ENCODE measurements around the gene SEC14L1. TPM values are rescaled to one million over a fixed set of nuclear protein-coding genes. Genes with fewer than 3 reads are reported as not detected.
A peak's percentile ranks its signal among the peaks of the same experiment; 100 is the strongest.

The SEC14L1 gene
- total RNA-seq, 1 donor from 2014 or later: 79.6 TPM

DNA sequence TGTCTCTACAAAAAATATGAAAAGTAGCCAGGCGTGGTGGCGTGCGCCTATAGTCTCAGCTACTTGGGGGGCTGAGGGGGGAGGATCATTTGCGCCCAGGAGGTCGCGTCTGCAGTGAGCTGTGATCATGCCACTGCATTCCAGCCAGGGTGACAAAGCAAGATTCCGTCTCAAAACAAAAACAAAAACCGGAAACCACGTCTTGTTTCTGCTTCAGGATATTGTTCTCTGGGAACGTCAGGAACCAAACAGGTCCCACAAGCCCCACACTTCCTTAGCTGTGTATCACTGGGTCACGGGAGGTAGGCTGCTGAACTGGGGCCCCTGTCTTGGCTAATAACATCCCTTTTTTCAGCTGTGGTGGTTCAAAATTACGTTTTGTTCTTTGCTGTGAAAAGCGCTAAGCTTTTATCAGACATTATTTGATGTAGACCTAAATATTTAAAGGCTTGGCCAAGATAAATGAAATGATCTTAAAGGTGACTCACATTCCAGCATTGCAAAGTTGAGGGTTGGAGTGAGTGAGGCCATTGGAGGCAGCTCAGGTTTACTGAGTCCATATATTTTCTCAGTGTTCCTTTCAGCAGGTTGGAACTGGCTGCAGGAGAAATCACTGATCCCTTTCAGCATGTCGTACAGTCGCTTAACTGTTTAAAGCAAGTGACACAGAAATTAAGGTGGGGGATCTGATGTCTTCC, 16.4 kb upstream of the SEC14L1 start:
- DNase-seq (no peak), ATAC-seq (ENCODE audit: low read depth) (no peak)
- ChIA-PET CTCF (interaction anchor here (1.1 kb wide), 1 partner anchor 88 kb away, joined by 3 read pairs; no protein-coding TSS in a partner anchor), POLR2A (interaction anchor here (0.6 kb wide), 2 partner anchors 14 to 397 kb away, joined by 3 to 4 read pairs; no protein-coding TSS in a partner anchor)
- Mint-ChIP-seq H3K4me3 (no peak overlapping the region), H3K4me1 (peaks cover 10% of the 10 kb centered on the region), H3K27ac (no peak overlapping the region), H3K36me3 (ENCODE audit: low read depth) (no peaks in the 10 kb centered on the region), H3K27me3 (no peaks in the 10 kb centered on the region), H3K9me3 (no peaks in the 10 kb centered on the region)
- intact Hi-C loops (cut with micrococcal nuclease): no loop called here
- TF ChIP-seq, protein P1, sequence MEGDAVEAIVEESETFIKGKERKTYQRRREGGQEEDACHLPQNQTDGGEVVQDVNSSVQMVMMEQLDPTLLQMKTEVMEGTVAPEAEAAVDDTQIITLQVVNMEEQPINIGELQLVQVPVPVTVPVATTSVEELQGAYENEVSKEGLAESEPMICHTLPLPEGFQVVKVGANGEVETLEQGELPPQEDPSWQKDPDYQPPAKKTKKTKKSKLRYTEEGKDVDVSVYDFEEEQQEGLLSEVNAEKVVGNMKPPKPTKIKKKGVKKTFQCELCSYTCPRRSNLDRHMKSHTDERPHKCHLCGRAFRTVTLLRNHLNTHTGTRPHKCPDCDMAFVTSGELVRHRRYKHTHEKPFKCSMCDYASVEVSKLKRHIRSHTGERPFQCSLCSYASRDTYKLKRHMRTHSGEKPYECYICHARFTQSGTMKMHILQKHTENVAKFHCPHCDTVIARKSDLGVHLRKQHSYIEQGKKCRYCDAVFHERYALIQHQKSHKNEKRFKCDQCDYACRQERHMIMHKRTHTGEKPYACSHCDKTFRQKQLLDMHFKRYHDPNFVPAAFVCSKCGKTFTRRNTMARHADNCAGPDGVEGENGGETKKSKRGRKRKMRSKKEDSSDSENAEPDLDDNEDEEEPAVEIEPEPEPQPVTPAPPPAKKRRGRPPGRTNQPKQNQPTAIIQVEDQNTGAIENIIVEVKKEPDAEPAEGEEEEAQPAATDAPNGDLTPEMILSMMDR (IDR thresholded peaks at IDR 0.05): no peak

DNA sequence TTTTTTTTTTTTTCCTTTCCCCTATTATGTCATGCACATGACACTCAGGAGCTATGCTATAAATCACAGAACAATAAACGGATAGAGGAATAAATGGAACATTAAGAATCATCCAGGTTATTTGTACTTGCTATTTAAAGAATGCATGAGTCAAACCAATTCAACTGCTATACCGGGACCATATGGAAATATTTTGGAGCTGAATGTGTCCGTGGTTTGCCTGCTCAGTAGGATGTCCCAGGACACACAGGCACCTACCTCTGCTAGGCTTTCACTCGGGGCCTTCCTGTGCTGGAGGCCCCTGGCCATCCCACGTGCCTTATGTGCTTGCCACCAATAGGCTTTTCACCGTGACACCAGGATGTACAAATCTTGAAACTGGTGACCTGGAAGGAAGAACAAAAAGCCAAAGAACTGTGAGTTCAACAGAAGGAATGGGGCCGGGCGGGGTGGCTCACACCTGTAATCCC, 15.3 kb upstream of the SEC14L1 start:
- Mint-ChIP-seq H3K36me3 (ENCODE audit: low read depth) (no peaks in the 10 kb centered on the region), H3K27ac (no peak overlapping the region), H3K4me1 (peaks cover 10% of the 10 kb centered on the region), H3K27me3 (peaks cover 4% of the 10 kb centered on the region), H3K9me3 (no peaks in the 10 kb centered on the region), H3K4me3 (no peak overlapping the region)
- TF ChIP-seq, protein P1 (IDR thresholded peaks at IDR 0.05): no peak
- ATAC-seq (ENCODE audit: low read depth): no peak
- POLR2A ChIA-PET: interaction anchor here (0.6 kb wide), 1 partner anchor 1086 kb away, joined by 7 read pairs; no protein-coding TSS in a partner anchor
- no peak for DNase-seq
- CTCF ChIA-PET: no interaction called here
- intact Hi-C loops (cut with micrococcal nuclease): no loop called here

DNA sequence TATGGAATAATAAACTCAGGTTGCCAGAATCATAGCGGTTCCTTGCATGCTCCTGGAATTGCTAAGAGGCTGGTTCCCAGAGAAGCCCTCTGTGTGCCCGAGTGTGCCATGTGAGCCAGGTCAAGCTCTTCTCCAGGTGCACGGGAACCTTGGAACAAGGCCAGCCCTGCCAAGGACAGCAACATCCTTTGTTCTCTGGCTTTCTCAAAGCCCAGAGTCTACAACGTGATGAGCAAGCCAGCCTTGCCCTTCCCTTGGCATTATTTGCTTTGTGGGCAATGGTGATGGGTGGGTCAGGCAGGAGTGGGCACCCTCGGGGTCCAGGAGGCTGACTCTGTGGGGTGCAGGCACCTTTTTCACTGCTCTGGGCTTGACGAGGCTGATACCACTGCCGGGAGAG, 14.2 kb upstream of the SEC14L1 start:
- no peak for DNase-seq
- TF ChIP-seq, protein P1 (IDR thresholded peaks at IDR 0.05): no peak
- CTCF ChIA-PET: no interaction called here
- Mint-ChIP-seq H3K4me1 (peaks cover 10% of the 10 kb centered on the region), H3K27ac (no peak overlapping the region), H3K4me3 (no peak overlapping the region), H3K27me3 (peaks cover 4% of the 10 kb centered on the region), H3K9me3 (no peaks in the 10 kb centered on the region), H3K36me3 (ENCODE audit: low read depth) (no peaks in the 10 kb centered on the region)
- intact Hi-C loops (cut with micrococcal nuclease): no loop called here
- ATAC-seq (ENCODE audit: low read depth): no peak
- POLR2A ChIA-PET: no interaction called here

DNA sequence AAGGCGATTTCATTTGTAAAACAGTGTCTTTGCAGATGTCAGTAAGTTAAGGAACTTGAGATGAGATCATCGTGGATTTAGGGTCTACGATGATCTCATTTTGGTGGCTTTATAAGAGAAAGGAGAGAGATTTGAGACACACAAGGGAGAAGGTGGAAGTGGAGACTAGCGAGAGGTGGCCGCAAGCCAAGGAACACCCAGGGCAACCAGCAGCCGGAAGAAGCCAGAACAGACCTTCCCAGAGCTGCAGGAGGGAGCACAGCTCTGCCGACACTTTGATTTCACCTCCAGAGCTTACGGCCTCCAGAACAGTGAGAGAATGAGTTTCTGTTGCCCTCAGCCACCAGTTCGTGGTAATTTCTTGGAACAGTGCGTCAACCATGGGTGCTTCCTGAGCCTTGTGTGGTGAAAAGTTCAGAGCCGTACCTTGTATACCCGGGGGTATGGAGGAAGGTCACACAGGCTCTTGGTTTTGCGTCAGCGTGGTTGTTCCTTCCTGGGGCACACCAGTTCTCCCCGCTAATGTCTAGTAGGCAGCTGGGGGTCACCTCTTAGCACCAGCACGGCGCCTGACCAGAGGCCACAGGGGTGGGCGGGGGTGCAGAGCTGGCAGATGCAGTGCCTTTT, 12.9 kb upstream of the SEC14L1 start:
- Mint-ChIP-seq H3K27me3 (peaks cover 4% of the 10 kb centered on the region), H3K27ac (no peak overlapping the region), H3K4me3 (peak overlapping the region; percentile 63), H3K4me1 (peaks cover 10% of the 10 kb centered on the region), H3K9me3 (no peaks in the 10 kb centered on the region), H3K36me3 (ENCODE audit: low read depth) (no peaks in the 10 kb centered on the region)
- ATAC-seq (ENCODE audit: low read depth) (peak; percentile 79), DNase-seq (no peak)
- ChIA-PET CTCF (no interaction called here), POLR2A (interaction anchor here (0.5 to 1.8 kb wide), 9 partner anchors 10 to 85 kb away, joined by 3 to 10 read pairs (median 4); partner anchors contain the start of gene SEC14L1)
- intact Hi-C loops (cut with micrococcal nuclease): no loop called here
- TF ChIP-seq, protein P1 (IDR thresholded peaks at IDR 0.05): no peak

DNA sequence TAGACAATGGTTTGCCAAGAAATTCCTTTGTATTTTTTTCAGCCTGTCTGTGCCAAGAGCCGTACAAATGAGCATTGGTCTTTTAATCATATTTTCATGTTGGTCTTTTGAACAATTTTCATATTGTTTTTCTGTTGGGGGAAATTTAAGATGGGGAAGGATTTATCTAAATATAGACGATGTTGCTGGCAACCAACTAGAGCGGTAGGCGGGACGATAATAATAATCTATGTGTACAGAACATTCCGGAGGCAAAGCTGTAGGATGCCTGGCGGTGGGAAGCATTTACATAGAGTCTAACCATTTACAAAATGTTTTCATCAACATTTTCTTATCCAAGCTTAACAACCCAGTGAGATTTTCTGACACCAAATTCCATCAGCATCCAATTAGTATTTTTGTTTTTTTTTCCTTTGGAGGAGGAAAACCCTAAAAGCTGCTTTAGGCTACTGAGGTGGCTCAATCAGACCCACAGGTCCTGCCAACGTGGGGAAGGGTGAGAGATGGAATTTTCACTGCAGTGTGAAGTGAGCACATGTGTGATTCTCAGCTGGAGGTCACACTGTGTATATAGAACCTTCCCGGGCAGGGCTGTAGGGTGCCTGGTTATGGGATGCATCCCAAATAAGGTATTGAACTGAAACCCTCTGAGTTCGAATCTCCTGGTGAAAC, 11.7 kb upstream of the SEC14L1 start:
- ATAC-seq (ENCODE audit: low read depth) (no peak), DNase-seq (no peak)
- CTCF ChIA-PET: no interaction called here
- Mint-ChIP-seq H3K27ac (no peak overlapping the region), H3K27me3 (peaks cover 4% of the 10 kb centered on the region), H3K4me1 (peaks cover 10% of the 10 kb centered on the region), H3K36me3 (ENCODE audit: low read depth) (no peaks in the 10 kb centered on the region), H3K4me3 (no peak overlapping the region), H3K9me3 (no peaks in the 10 kb centered on the region)
- TF ChIP-seq, protein P1 (IDR thresholded peaks at IDR 0.05): no peak
- POLR2A ChIA-PET: interaction anchor here (0.6 to 1.8 kb wide), 10 partner anchors 9 to 109 kb away, joined by 3 to 6 read pairs (median 4); partner anchors contain the start of gene SEC14L1
- intact Hi-C loops (cut with micrococcal nuclease): no loop called here
